Naive thymus-derived CD4-positive, alpha-beta T cell (primary cell): ENCODE measurements around the gene SPAG16. TPM values are rescaled to one million over a fixed set of nuclear protein-coding genes. Genes with fewer than 3 reads are reported as not detected.
"Not testable (repeated sequence)": the region's sequence is repeated elsewhere in the genome, so short reads cannot be mapped to it uniquely, and the experiment has no call there.

ENCODE experiments used
- ATAC-seq: fragments of 150-1000 bp; cut with Tn5 transposase; 2 replicates; pipeline ENCODE4 v1.10.0; 2021; ENCODE audit warnings: mild to moderate bottlenecking, moderate library complexity
- CTCF ChIA-PET: fragments of 350-600 bp; sonication (Branson Sonifier 250); formaldehyde crosslinking; loops from one replicate; lab custom pipeline; 2021; ENCODE audit warnings: antibody characterized with exemption; lab: Charles Lee
- POLR2A ChIA-PET: fragments of 350-600 bp; sonication (Branson Sonifier 250); formaldehyde crosslinking; loops from one replicate; lab custom pipeline; 2021; ENCODE audit warnings: antibody characterized with exemption, inconsistent platforms; lab: Charles Lee
- DNase-seq, 9 donors: peaks; one replicate each; pipeline versions ENCODE4 v3.0.0 to v3.0.0-alpha.2; 2020 to 2022; ENCODE audit warnings: mixed read lengths in 1 of 9
- H3K27ac ChIP-seq: one replicate; pipeline ENCODE4 v1.7.0; 2013; ENCODE audit warnings: mild to moderate bottlenecking, low read depth, low read length, moderate library complexity
- H3K27me3 ChIP-seq, 2 donors: one replicate each; pipeline ENCODE4 v1.7.0; 2013; ENCODE audit warnings: low read length in 2 of 2, mild to moderate bottlenecking in 2 of 2, moderate library complexity in 2 of 2; ENCODE audit not compliant: control insufficient read depth in 2 of 2, insufficient read depth in 2 of 2
- H3K36me3 ChIP-seq, 3 experiments: 1 replicate in 2 of 3; 2 replicates in 1 of 3; pipeline ENCODE4 v1.7.0; 2013; ENCODE audit warnings: low read length in 3 of 3, mild to moderate bottlenecking in 3 of 3, moderate library complexity in 1 of 3; ENCODE audit not compliant: insufficient read depth in 3 of 3, control insufficient read depth in 2 of 3
- H3K4me1 ChIP-seq, 2 donors: one replicate each; pipeline ENCODE4 v1.7.0; 2013; ENCODE audit warnings: low read length in 2 of 2, mild to moderate bottlenecking in 2 of 2, moderate library complexity in 1 of 2; ENCODE audit not compliant: control insufficient read depth in 2 of 2, insufficient read depth in 2 of 2
- H3K4me3 ChIP-seq: 2 replicates; pipeline ENCODE4 v1.7.0; 2013; ENCODE audit warnings: mild to moderate bottlenecking, low read length
- H3K9me3 ChIP-seq, 3 experiments: 1 replicate in 2 of 3; 2 replicates in 1 of 3; pipeline ENCODE4 v1.7.0; 2013; ENCODE audit warnings: low read length in 3 of 3; ENCODE audit not compliant: control insufficient read depth in 2 of 3
- H3K27ac Mint-ChIP-seq, 9 donors: one replicate each; pipeline ENCODE4 v1.8.0; 2020 to 2022; ENCODE audit warnings: mixed read lengths in 9 of 9, mild to moderate bottlenecking in 8 of 9, moderate library complexity in 5 of 9, inconsistent platforms in 2 of 9
- H3K27me3 Mint-ChIP-seq, 5 donors: one replicate each; pipeline ENCODE4 v1.8.0; 2021 to 2022; ENCODE audit warnings: mixed read lengths in 5 of 5, mild to moderate bottlenecking in 1 of 5
- H3K36me3 Mint-ChIP-seq, 5 donors: one replicate each; pipeline ENCODE4 v1.8.0; 2020 to 2022; ENCODE audit warnings: mixed read lengths in 5 of 5, mild to moderate bottlenecking in 3 of 5, inconsistent platforms in 1 of 5
- H3K4me1 Mint-ChIP-seq, 7 donors: one replicate each; pipeline ENCODE4 v1.8.0; 2020 to 2022; ENCODE audit warnings: mixed read lengths in 7 of 7, mild to moderate bottlenecking in 3 of 7, inconsistent platforms in 1 of 7
- H3K4me3 Mint-ChIP-seq, 10 donors: one replicate each; pipeline ENCODE4 v1.8.0; 2020 to 2022; ENCODE audit warnings: mild to moderate bottlenecking in 10 of 10, mixed read lengths in 10 of 10, moderate library complexity in 6 of 10, inconsistent platforms in 2 of 10
- H3K9me3 Mint-ChIP-seq, 11 donors: one replicate each; pipeline ENCODE4 v1.8.0; 2020 to 2022; ENCODE audit warnings: mixed read lengths in 11 of 11, mild to moderate bottlenecking in 4 of 11, inconsistent platforms in 1 of 11, moderate library complexity in 1 of 11
- intact Hi-C, 2 donors: fragments of 100-400 bp; cut with micrococcal nuclease; formaldehyde crosslinking; loops; one replicate each; pipeline ENCODE4 v1.15.1; 2023
- polyA plus RNA-seq, 2 donors: library from polyadenylated mRNA; unstranded; fragments of 300-500 nt; fragmentation: Illumina TruSeq; gene quantifications; one replicate each; pipeline ENCODE4 v1.2.3, GENCODE V29; 2021
- total RNA-seq, 6 experiments: library from RNA in 5 of 6; stranded (reverse) in 5 of 6; gene quantifications; 1 replicate in 5 of 6; 2 replicates in 1 of 6; pipeline ENCODE4 v1.2.3 and lab custom pipeline; 2021 to 2026

SPAG16 gene
- total and polyA plus RNA-seq, 7 experiments from 2014 or later: 4.7 to 20.2 (median 7.4) TPM

GRCh38 chr2:213265679-213266078 is 18.6 kb upstream of the SPAG16 start:
- Mint-ChIP-seq H3K4me3 (no peak overlapping the region), H3K27me3 (peaks cover 0 to 10% (median 4%) of the 10 kb centered on the region in 5 donors), H3K9me3 (no peaks in the 10 kb centered on the region), H3K4me1 (no peaks in the 10 kb centered on the region), H3K27ac (no peak overlapping the region), H3K36me3 (no peaks in the 10 kb centered on the region)
- no peak overlapping the region for H3K27ac ChIP-seq
- intact Hi-C loops: no loop called here
- DNase-seq (no peak), ATAC-seq (no peak)
- H3K27me3 ChIP-seq: no peaks in the 10 kb centered on the region
- H3K9me3 ChIP-seq: no peaks in the 10 kb centered on the region
- ChIA-PET POLR2A (no interaction called here), CTCF (no interaction called here)
- no peaks in the 10 kb centered on the region for H3K36me3 ChIP-seq
- no peak overlapping the region for H3K4me3 ChIP-seq
- no peaks in the 10 kb centered on the region for H3K4me1 ChIP-seq

DNA sequence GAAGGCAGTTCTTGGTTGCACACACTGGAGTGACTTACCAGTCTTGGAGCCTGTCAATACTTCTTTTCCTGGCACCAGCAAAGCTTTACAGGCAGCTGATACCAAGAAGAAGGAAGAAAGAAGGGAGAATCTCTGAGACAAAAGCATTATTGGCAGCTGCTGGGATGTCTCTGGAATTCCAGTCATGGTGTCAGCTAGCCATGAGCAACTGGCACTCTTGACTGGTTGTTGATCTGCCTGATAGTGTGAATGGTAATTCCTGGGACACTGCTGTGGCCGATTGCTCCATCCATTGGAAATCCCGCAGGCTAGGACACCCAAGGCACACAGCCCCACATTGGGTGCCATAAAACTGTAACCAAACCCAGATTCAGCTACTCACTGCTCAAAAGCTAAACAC is 17.8 kb upstream of the SPAG16 start:
- H3K4me1 Mint-ChIP-seq: no peaks in the 10 kb centered on the region
- intact Hi-C loops: no loop called here
- H3K27ac Mint-ChIP-seq: no peak overlapping the region
- CTCF ChIA-PET: no interaction called here
- no peaks in the 10 kb centered on the region for H3K4me1 ChIP-seq
- H3K36me3 Mint-ChIP-seq: no peaks in the 10 kb centered on the region
- H3K27me3 Mint-ChIP-seq: peaks cover 0 to 10% (median 4%) of the 10 kb centered on the region in 5 donors
- H3K9me3 Mint-ChIP-seq: no peaks in the 10 kb centered on the region
- DNase-seq: no peak
- H3K27me3 ChIP-seq: no peaks in the 10 kb centered on the region
- H3K4me3 Mint-ChIP-seq: no peak overlapping the region
- H3K36me3 ChIP-seq: no peaks in the 10 kb centered on the region
- no peaks in the 10 kb centered on the region for H3K9me3 ChIP-seq
- H3K27ac ChIP-seq: no peak overlapping the region
- no peak overlapping the region for H3K4me3 ChIP-seq
- POLR2A ChIA-PET: no interaction called here
- no peak for ATAC-seq

- intact Hi-C loops: no loop called here
- H3K4me3 Mint-ChIP-seq: no peak overlapping the region
- H3K36me3 ChIP-seq: no peaks in the 10 kb centered on the region
- peaks cover 0 to under 1% (median 0%) of the 10 kb centered on the region in 3 experiments for H3K9me3 ChIP-seq
- ChIA-PET POLR2A (no interaction called here), CTCF (no interaction called here)
- H3K27me3 ChIP-seq: no peaks in the 10 kb centered on the region
- H3K4me3 ChIP-seq: no peak overlapping the region
- peaks cover 5 to 12% (median 7%) of the 10 kb centered on the region in 5 donors for H3K27me3 Mint-ChIP-seq
- no peak overlapping the region for H3K27ac Mint-ChIP-seq
- H3K36me3 Mint-ChIP-seq: peaks cover 0 to 3% (median 0%) of the 10 kb centered on the region in 5 donors
- ATAC-seq (no peak), DNase-seq (no peak)
- H3K4me1 Mint-ChIP-seq: no peaks in the 10 kb centered on the region
- H3K4me1 ChIP-seq: no peaks in the 10 kb centered on the region
- H3K27ac ChIP-seq: no peak overlapping the region
- peaks cover 0 to 10% (median 0%) of the 10 kb centered on the region in 11 donors for H3K9me3 Mint-ChIP-seq
These were observed 12.3 kb upstream of the SPAG16 start for GRCh38 chr2:213271947-213272346.

- no peak overlapping the region for H3K27ac ChIP-seq
- ATAC-seq (no peak), DNase-seq (no peak)
- no peak overlapping the region for H3K27ac Mint-ChIP-seq
- ChIA-PET CTCF (no interaction called here), POLR2A (interaction anchor here (0.5 kb wide), 1 partner anchor 104 kb away, joined by 4 read pairs; no protein-coding TSS in a partner anchor)
- peaks cover 0 to 5% (median 0%) of the 10 kb centered on the region in 3 experiments for H3K9me3 ChIP-seq
- no peak overlapping the region for H3K4me3 ChIP-seq
- no peaks in the 10 kb centered on the region for H3K4me1 Mint-ChIP-seq
- no peaks in the 10 kb centered on the region for H3K27me3 ChIP-seq
- no peaks in the 10 kb centered on the region for H3K36me3 ChIP-seq
- H3K4me1 ChIP-seq: no peaks in the 10 kb centered on the region
- intact Hi-C loops: no loop called here
- peaks cover 0 to 20% (median 9%) of the 10 kb centered on the region in 5 donors for H3K27me3 Mint-ChIP-seq
- no peak overlapping the region for H3K4me3 Mint-ChIP-seq
- peaks cover 0 to 10% (median 0%) of the 10 kb centered on the region in 5 donors for H3K36me3 Mint-ChIP-seq
- H3K9me3 Mint-ChIP-seq: peaks cover 0 to 21% (median 7%) of the 10 kb centered on the region in 11 donors
These were observed 10.1 kb upstream of the SPAG16 start for GRCh38 chr2:213274143-213274542.

- H3K9me3 ChIP-seq: peaks cover 0 to 5% (median 0%) of the 10 kb centered on the region in 3 experiments
- H3K9me3 Mint-ChIP-seq: peaks cover 0 to 22% (median 7%) of the 10 kb centered on the region in 11 donors
- ChIA-PET CTCF (no interaction called here), POLR2A (no interaction called here)
- no peaks in the 10 kb centered on the region for H3K36me3 ChIP-seq
- H3K4me1 Mint-ChIP-seq: no peaks in the 10 kb centered on the region
- no peak for DNase-seq
- H3K4me1 ChIP-seq: no peaks in the 10 kb centered on the region
- H3K4me3 ChIP-seq: no peak overlapping the region
- peaks cover 0 to 23% (median 13%) of the 10 kb centered on the region in 5 donors for H3K27me3 Mint-ChIP-seq
- no peak overlapping the region for H3K4me3 Mint-ChIP-seq
- no peaks in the 10 kb centered on the region for H3K27me3 ChIP-seq
- no peak for ATAC-seq
- peaks cover 0 to 10% (median 0%) of the 10 kb centered on the region in 5 donors for H3K36me3 Mint-ChIP-seq
- intact Hi-C loops: no loop called here
- H3K27ac Mint-ChIP-seq: no peak overlapping the region
- H3K27ac ChIP-seq: no peak overlapping the region
These were observed 9.0 kb upstream of the SPAG16 start for GRCh38 chr2:213275265-213275664.

GRCh38 chr2:213277134-213277533 is 7.1 kb upstream of the SPAG16 start:
- Mint-ChIP-seq H3K36me3 (peaks cover 0 to 10% (median 0%) of the 10 kb centered on the region in 5 donors), H3K27me3 (peaks cover 0 to 23% (median 13%) of the 10 kb centered on the region in 5 donors), H3K9me3 (peaks cover 0 to 22% (median 7%) of the 10 kb centered on the region in 11 donors)
- ATAC-seq, H3K4me3 Mint-ChIP-seq, DNase-seq, H3K27me3 ChIP-seq, H3K4me1 Mint-ChIP-seq, H3K4me3 ChIP-seq, H3K4me1 ChIP-seq, POLR2A ChIA-PET, intact Hi-C loops, CTCF ChIA-PET, H3K27ac Mint-ChIP-seq, H3K36me3 ChIP-seq, H3K9me3 ChIP-seq, H3K27ac ChIP-seq: not testable (repeated sequence)

- Mint-ChIP-seq H3K36me3 (peaks cover 0 to 10% (median 0%) of the 10 kb centered on the region in 5 donors), H3K9me3 (peaks cover 0 to 22% (median 7%) of the 10 kb centered on the region in 11 donors), H3K4me1 (peaks cover 9 to 19% (median 13%) of the 10 kb centered on the region in 7 donors), H3K27ac (no peak overlapping the region), H3K4me3 (no peak overlapping the region), H3K27me3 (peaks cover 0 to 23% (median 13%) of the 10 kb centered on the region in 5 donors)
- intact Hi-C loops: no loop called here
- DNase-seq (no peak), ATAC-seq (no peak)
- ChIA-PET POLR2A (no interaction called here), CTCF (no interaction called here)
- Histone ChIP-seq H3K4me1 (peaks cover 6 to 7% of the 10 kb centered on the region in 2 donors), H3K4me3 (no peak overlapping the region), H3K36me3 (no peaks in the 10 kb centered on the region), H3K27ac (no peak overlapping the region), H3K9me3 (peaks cover 0 to 5% (median 0%) of the 10 kb centered on the region in 3 experiments), H3K27me3 (no peaks in the 10 kb centered on the region)
These were observed 5.1 kb upstream of the SPAG16 start for GRCh38 chr2:213279116-213279620.
